ENCODE measurements around the gene SLC34A3.

Gene SLC34A3

DNA sequence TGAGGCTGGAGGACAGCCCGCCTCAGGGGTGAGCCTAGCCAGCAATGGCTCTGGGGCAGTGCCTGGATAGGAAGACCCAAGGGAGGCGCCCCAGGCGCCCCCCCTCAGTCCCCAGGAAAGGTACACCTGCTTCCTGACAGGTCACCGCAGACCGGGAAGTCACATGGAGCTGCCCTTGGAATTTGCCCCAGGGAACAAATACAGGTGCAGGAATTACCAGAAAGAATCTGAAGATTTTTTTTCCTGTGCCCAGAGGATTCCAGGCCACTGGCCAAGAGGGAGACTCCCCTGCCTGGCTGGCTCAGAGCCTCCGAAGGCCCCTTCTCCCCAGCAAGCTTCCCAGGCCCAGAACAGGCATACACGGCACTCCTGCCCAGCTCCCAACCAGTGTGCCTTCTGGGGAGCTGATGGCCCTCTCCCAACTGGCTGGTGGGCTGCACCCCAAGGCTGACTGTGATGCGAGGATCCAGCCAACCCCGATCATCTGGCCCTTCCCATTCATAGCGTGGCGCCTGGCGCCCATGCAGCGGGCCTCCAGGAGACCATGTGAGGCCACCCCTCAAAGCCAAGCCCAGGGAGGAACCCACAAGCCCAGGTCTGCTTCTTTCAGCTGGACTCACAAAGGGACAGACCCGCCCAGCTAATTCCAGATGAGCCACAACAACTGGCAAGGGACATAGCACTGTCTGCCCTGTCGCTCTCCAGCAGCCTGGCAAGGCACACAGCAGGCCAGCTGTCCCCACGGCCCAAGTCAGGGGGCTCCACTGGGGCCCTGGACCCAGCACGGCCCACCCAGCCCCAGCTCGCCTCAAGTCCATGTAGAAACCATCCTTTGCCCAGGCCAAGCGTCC lies 32.4 kb upstream of the SLC34A3 start:
- DNase-seq, result no peak

DNA sequence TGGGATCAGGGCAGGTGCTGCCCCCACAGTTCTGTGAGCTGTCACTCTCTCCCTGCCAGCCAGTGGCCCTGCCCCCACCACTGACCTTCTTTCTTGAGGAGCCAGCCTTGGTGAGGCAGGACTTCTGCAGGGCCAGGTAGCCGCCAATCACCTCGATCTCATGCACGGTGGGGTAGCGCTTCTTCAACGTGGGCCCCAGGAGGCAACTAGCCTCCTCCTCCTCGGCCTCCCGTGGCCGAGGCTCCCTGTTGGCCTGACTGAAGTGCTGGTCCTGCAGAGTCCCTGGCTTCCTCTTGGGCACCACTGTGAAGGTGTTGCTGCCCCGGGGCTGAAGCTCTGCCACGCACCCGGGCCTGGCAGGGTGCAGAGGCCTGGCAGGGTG lies 31.8 kb upstream of the SLC34A3 start:
- no peak for DNase-seq

GRCh38 chr9:137199411-137200121 lies 31.1 kb upstream of the SLC34A3 start:
- no peak for DNase-seq

DNA sequence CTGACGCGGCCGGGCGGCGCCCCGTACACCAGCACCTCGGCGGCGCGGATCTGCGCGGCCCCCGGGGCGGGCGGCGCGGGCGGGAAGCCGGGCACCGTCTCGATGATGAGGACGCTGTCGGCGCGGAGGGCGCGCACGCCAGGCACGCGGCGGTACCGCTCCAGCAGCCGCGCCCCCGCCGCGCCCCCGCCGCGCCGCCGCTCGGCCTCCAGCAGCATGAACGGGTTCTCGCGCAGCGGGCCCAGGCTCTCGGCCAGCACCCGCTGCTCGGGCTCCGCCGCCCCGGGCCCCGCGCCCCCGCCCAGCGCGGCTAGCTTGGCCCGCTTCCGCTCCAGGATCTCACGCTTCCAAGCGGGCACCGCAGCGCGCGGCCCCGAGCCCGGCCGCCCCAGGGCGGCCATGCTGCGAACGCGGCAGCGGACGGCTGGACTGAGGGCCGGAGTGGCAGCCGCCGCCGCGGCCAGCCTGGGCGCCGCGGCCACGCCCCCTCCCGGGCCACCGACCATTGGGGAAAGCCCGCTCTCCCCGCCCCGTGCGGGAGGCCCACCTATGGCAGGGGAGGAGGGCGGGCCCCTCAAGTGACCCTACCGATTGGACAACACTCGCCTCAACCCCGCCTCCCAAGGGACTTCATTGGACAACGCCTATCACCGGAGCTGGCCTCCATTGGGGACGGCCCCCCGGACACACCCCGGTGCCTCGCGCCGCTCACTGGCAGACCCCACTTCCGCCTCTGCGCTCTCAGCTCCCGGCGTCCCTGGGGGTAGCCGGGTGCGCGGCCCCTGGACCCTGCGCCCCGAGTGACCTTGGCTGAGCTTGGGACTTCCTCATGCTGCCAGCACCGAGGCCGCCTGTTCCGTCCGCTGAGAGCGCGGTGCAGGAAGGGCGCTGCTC lies 30.1 kb upstream of the SLC34A3 start, which contains the start of gene TPRN:
TSS of gene TPRN (minus strand) at position 431 of the 894 bp plus-strand sequence. CDS start at position 401, 30 bp downstream.
- peak; percentile 78 for DNase-seq

DNA sequence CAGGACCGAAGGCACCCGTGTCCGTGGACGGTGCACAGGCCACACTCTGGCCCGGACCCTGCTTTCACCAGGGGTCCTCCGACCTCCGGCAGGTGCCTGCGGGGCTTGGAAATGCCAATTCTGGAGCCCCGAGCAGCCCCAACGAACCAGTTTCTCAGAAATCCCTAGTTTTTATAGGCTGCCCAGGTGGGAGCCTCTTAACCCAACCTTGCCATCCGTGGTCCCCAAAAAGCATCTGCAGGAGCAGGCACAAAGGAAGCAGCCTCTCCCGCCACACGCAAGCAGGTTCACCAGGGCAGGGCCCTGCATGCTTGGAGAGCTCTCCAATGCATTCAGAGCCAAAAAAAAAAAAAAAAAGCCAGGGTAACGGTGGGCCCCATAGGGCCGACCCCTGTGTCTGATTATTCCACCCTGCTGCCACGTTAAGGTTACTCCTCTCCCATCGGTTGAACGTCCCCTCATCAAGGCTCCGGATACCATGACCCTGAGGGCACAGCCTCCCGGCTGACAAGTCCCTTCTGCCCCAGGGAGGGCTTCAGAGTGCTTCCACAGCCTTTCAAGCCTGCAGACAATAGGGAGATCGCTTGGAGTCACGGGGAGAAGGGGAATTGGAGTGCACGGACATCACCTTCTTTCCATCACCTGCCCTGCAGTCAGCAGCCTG lies 29.4 kb upstream of the SLC34A3 start:
- DNase-seq, result no peak

DNA sequence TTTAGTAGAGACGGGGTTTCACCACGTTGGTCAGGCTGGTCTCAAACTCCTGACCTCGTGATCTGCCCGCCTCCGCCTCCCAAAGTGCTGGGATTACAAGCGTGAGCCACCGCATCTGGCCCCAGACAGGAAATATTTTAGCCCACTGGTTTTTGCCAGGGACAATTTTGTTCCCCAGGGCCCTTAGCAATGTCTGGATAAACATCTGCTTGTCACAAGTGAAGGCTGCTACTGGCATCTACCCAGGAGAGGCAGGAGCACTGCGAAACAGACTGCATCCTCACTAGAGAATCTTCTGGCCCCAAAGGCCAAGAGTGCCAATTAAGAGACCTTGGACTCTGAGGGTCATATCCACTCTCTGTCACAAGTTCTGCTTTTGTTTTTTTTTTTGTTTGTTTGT lies 27.7 kb upstream of the SLC34A3 start:
- no peak for DNase-seq

GRCh38 chr9:137204731-137205125 lies 26.0 kb upstream of the SLC34A3 start:
- DNase-seq, result no peak

- peak; percentile 19 for DNase-seq
Measured at GRCh38 chr9:137205126-137206069, 25.3 kb upstream of the SLC34A3 start, which contains the start of the genes NDOR1 and TMEM203. NDOR1 (plus strand) TSS chr9:137205700; CDS start chr9:137205778, 78 bp downstream. TMEM203 (minus strand) TSS chr9:137205648; CDS start chr9:137205414, 234 bp downstream.

- DNase-seq, result no peak
Measured at GRCh38 chr9:137206602-137207001, 24.1 kb upstream of the SLC34A3 start.

DNA sequence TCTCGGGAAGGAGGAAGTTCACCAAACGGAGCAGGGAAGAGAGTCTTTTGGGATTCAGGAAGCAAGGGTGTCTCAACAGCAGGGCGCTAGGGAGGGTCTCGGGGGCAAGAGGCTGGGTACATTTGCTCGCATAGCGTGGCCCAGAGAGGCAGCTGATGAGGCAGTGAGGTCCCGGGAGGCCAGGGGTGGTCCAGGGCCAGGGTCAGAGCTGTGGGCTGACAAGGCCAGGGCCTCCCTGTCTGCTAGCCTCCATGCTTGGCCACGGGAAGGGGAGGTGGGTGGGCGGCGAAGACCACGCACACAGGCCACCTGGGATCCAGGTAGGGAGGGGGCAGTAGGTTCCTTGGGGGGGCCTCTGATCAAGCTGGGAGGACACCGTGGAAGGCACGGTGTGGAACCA lies 19.2 kb upstream of the SLC34A3 start:
- no peak for DNase-seq

DNA sequence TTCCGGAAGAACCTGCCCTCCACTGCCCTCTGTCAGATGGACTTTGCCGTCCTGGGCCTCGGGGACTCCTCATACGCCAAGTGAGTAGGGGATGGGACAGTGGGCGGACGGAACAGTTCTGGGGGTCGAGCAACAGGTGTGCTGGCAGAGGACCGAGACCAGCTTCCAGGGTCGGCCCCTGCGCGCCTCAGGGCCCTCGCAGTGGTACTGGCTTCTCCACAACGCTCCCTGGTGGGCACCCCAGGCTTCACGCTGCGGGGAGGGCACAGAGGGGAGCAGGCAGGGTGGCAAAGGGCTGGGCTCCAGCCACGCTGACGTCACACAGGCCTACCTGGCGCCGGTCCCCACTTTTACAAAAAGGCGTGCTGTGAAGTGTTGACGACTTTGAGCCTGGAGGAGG lies 18.2 kb upstream of the SLC34A3 start:
- DNase-seq, result no peak

GRCh38 chr9:137213160-137214060 lies 17.3 kb upstream of the SLC34A3 start:
- no peak for DNase-seq

DNA sequence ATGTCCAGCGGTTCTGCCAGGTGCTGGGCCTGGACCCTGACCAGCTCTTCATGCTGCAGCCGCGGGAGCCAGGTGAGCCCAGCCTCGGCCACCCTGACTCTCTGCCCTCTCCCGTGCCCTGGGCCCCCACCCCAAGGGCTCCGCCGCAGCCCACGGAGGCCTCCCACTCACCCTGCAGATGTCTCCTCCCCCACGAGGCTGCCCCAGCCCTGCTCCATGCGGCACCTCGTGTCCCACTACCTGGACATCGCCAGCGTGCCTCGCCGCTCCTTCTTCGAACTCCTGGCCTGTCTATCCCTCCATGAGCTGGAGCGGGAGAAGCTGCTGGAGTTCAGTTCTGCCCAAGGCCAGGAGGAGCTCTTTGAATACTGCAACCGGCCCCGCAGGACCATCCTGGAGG lies 16.1 kb upstream of the SLC34A3 start:
- DNase-seq, result no peak

DNA sequence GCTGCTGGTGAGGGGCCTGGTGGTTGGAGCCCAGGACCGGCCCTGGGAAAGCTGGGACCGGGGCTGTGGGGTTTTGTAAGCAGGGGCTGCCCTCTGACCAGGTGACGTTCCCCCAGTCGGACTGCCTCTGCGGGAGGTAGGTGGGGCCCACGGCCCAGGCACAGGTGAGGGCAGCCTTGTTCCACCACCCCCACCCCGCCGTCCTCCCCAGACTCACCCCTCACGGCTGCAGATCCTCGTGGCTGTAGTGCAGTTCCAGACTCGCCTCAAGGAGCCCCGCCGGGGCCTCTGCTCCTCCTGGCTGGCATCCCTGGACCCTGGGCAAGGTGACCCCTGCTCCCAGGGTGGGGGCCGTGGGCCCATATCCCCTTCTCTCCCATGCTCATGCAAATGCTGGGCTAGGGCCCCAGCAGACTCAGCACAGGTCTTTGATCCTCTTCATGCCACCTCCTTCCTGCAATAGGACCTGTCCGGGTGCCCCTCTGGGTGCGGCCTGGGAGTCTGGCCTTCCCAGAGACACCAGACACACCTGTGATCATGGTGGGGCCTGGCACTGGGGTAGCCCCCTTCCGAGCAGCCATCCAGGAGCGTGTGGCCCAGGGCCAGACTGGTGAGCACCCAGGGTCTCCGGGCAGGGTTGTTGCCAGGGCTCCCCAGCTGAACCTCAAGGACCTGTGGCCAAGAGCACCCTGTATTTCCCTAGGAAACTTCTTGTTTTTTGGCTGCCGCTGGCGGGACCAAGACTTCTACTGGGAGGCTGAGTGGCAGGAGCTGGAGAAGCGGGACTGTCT lies 15.3 kb upstream of the SLC34A3 start:
- no peak for DNase-seq

DNA sequence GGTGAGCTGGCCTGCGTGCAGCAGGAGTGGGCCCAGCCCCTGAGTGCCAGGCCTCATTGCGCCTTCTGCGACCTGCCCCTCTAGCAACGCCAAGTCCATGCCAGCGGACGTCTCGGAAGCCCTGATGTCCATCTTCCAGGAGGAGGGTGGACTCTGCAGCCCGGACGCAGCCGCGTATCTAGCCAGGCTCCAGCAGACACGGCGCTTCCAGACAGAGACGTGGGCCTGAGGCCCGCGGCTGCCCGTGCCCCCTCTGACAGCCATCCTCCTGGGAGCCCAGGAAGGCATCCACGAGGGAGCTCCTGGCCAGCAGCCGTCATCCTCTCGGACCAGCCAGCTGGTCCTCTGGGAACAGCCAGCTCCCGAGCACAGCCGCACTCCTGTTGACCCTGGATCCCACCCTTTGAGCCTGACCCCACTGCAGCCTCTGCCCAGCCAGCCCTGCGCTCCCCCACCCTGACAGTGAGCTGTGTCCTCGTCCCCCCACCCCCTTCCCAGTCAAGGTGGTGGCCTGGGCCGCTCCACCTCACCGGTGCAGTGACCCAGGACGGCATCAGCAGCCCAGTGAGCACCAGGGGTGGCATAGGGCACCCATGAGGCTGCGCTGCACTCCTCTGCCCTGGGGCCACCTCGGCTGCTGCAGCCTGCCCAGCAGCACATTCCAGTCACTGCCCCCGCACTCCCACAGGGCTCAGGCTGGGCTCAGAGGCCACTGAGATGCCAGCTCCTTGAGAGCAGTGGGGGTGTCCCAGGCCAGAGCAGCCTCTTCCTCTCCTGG lies 14.3 kb upstream of the SLC34A3 start:
- DNase-seq, result no peak

- DNase-seq, result no peak
Measured at GRCh38 chr9:137217276-137218211, 13.2 kb upstream of the SLC34A3 start.

GRCh38 chr9:137218212-137218753 lies 12.4 kb upstream of the SLC34A3 start:
- DNase-seq, result no peak
